Uterus (tissue), 4 donors: ENCODE measurements around the gene MIS18A. TPM values are rescaled to one million over a fixed set of nuclear protein-coding genes. Genes with fewer than 3 reads are reported as not detected.

Experiments
- DNase-seq, 2 donors: peaks; one replicate each; pipeline ENCODE4 v3.0.0-alpha.2; 2019 to 2020
- H3K27ac ChIP-seq, 2 donors: fragments of 200-600 bp; sonication (generic); 1 replicate in 1 of 2; 2 replicates in 1 of 2; pipeline ENCODE4 v1.5.1; 2016 to 2018
- H3K27me3 ChIP-seq, 2 donors: fragments of 200-600 bp; sonication (generic); one replicate each; pipeline ENCODE4 v1.5.1; 2018 to 2019; ENCODE audit warnings: control low read depth in 1 of 2
- H3K36me3 ChIP-seq, 2 donors: fragments of 200-600 bp; sonication (generic); one replicate each; pipeline ENCODE4 v1.5.1; 2019; ENCODE audit warnings: control low read depth in 1 of 2
- H3K4me1 ChIP-seq, 2 donors: fragments of 200-600 bp; sonication (generic); one replicate each; pipeline ENCODE4 v1.5.1; 2018 to 2019; ENCODE audit warnings: control low read depth in 1 of 2
- H3K4me3 ChIP-seq, 2 donors: fragments of 200-600 bp; sonication (generic); 1 replicate in 1 of 2; 2 replicates in 1 of 2; pipeline ENCODE4 v1.5.1; 2018 to 2019; ENCODE audit warnings: mild to moderate bottlenecking in 1 of 2
- H3K9me3 ChIP-seq, 2 donors: fragments of 200-600 bp; sonication (generic); one replicate each; pipeline ENCODE4 v1.5.1; 2019; ENCODE audit warnings: control low read depth in 1 of 2
- POLR2A ChIP-seq, 2 donors: fragments of 450-650 bp; IDR thresholded peaks; one replicate each; pipeline ENCODE4 v1.6.1; 2016; ENCODE audit warnings: antibody characterized with exemption in 2 of 2, mild to moderate bottlenecking in 1 of 2, moderate library complexity in 1 of 2
- intact Hi-C: fragments of 100-400 bp; cut with DNase I; formaldehyde crosslinking; loops from one replicate; pipeline ENCODE4 v1.15.1; 2023; ENCODE audit warnings: low total_unique reads
- total RNA-seq, 4 donors: library from RNA; depleted of rRNA in 3 of 4; stranded (reverse); fragments of >200 nt in 3 of 4; gene quantifications; one replicate each; pipeline versions ENCODE4 v1.1.0 to v1.2.4, GENCODE V29; 2014 to 2023
- TF ChIP-seq, protein P1 (sequence below), 4 experiments: fragments of 200-600 bp in 2 of 4; fragments of 450-650 bp in 2 of 4; sonication (generic) in 2 of 4; IDR thresholded peaks; one replicate each; pipeline ENCODE4 v1.5.1; 2016 to 2019; ENCODE audit warnings: antibody characterized with exemption in 4 of 4, mild to moderate bottlenecking in 2 of 4, moderate library complexity in 1 of 4
- donor health status: DM: yes; HTN: yes; CAD: no.

MIS18A gene
- total RNA-seq, 4 donors from 2014 or later: 2.4 to 25.6 (median 12.2) TPM

DNA sequence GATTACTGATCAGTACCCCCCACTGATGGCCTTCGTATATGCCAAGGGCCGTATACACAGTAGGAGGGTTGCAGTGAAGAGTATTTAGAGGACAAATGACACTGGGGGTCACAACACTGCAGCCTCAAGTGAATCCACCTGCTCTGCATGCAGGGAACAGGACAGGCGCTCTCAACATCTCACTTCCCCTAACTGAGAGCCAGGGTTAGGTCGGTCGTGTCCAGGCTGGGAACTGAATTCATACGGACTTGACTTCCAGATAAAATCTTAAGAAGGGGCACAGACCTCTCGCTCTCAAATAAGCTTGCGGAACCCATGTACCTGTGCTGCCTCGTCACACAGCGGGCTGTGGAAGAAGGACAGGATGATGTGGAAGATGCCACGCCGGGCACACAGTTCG, 42.6 kb upstream of the MIS18A start:
- no peaks in the 10 kb centered on the region for H3K9me3 ChIP-seq
- no peaks in the 10 kb centered on the region for H3K27me3 ChIP-seq
- no peak for DNase-seq
- H3K4me3 ChIP-seq: no peak overlapping the region
- H3K27ac ChIP-seq: no peak overlapping the region
- TF ChIP-seq, protein P1, sequence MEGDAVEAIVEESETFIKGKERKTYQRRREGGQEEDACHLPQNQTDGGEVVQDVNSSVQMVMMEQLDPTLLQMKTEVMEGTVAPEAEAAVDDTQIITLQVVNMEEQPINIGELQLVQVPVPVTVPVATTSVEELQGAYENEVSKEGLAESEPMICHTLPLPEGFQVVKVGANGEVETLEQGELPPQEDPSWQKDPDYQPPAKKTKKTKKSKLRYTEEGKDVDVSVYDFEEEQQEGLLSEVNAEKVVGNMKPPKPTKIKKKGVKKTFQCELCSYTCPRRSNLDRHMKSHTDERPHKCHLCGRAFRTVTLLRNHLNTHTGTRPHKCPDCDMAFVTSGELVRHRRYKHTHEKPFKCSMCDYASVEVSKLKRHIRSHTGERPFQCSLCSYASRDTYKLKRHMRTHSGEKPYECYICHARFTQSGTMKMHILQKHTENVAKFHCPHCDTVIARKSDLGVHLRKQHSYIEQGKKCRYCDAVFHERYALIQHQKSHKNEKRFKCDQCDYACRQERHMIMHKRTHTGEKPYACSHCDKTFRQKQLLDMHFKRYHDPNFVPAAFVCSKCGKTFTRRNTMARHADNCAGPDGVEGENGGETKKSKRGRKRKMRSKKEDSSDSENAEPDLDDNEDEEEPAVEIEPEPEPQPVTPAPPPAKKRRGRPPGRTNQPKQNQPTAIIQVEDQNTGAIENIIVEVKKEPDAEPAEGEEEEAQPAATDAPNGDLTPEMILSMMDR (IDR thresholded peaks at IDR 0.05): no peak
- no peak for TF ChIP-seq POLR2A (IDR thresholded peaks at IDR 0.05)
- intact Hi-C loops: no loop called here
- H3K4me1 ChIP-seq: no peaks in the 10 kb centered on the region
- H3K36me3 ChIP-seq: no peaks in the 10 kb centered on the region

DNA sequence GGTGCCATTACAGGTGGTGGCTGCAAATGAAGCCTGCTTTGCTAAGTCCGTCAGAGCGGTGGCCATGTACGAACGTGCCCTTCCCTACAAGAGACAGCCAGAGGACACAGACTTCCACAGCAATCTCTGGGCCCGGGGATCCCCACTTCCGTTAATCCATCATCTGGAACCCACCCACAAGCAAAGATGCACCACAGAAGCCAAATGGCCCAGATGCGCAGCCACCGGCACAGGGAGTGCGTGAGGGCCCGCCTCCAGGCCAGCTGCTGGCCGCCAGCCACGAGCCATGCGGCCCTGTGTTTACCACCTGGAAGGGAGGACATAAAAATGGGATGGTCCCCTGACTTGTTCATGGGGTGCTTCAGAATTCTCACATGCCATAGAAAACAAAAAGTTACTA, 41.9 kb upstream of the MIS18A start:
- H3K9me3 ChIP-seq: no peaks in the 10 kb centered on the region
- no peak overlapping the region for H3K27ac ChIP-seq
- no peaks in the 10 kb centered on the region for H3K27me3 ChIP-seq
- no peak overlapping the region for H3K4me3 ChIP-seq
- no peaks in the 10 kb centered on the region for H3K36me3 ChIP-seq
- DNase-seq: no peak
- H3K4me1 ChIP-seq: no peaks in the 10 kb centered on the region
- intact Hi-C loops: no loop called here
- no peak for TF ChIP-seq POLR2A (IDR thresholded peaks at IDR 0.05)
- TF ChIP-seq, protein P1 (IDR thresholded peaks at IDR 0.05): no peak

GRCh38 chr21:32320059-32320458, 41.2 kb upstream of the MIS18A start:
- no peak for DNase-seq
- no peak overlapping the region for H3K27ac ChIP-seq
- H3K27me3 ChIP-seq: no peaks in the 10 kb centered on the region
- H3K36me3 ChIP-seq: no peaks in the 10 kb centered on the region
- intact Hi-C loops: no loop called here
- no peaks in the 10 kb centered on the region for H3K9me3 ChIP-seq
- H3K4me1 ChIP-seq: no peaks in the 10 kb centered on the region
- TF ChIP-seq POLR2A (IDR thresholded peaks at IDR 0.05): no peak
- TF ChIP-seq, protein P1 (IDR thresholded peaks at IDR 0.05): no peak
- H3K4me3 ChIP-seq: no peak overlapping the region

DNA sequence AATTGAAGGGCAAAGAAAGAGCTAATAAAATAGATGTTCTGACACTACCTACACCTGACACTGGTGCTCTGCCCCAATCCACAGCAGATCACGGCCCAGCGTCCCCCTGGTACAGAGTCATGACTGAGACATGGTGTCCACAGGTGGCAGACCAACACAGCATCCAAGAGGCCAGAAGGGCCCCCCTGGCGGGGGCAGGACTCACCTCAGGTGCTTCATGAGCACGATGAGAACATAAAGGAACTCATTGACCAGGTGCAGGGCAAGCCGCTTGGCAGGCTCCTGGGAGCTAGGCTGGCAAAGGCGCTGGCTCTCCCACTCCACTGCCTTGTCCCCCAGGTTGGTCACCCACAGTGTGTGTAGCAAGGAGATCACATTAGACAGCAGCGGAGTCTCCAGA, 40.2 kb upstream of the MIS18A start:
- no peak overlapping the region for H3K27ac ChIP-seq
- intact Hi-C loops: no loop called here
- no peaks in the 10 kb centered on the region for H3K9me3 ChIP-seq
- no peaks in the 10 kb centered on the region for H3K27me3 ChIP-seq
- H3K36me3 ChIP-seq: no peaks in the 10 kb centered on the region
- no peak for TF ChIP-seq POLR2A (IDR thresholded peaks at IDR 0.05)
- TF ChIP-seq, protein P1 (IDR thresholded peaks at IDR 0.05): no peak
- no peak overlapping the region for H3K4me3 ChIP-seq
- DNase-seq: no peak
- H3K4me1 ChIP-seq: no peaks in the 10 kb centered on the region

DNA sequence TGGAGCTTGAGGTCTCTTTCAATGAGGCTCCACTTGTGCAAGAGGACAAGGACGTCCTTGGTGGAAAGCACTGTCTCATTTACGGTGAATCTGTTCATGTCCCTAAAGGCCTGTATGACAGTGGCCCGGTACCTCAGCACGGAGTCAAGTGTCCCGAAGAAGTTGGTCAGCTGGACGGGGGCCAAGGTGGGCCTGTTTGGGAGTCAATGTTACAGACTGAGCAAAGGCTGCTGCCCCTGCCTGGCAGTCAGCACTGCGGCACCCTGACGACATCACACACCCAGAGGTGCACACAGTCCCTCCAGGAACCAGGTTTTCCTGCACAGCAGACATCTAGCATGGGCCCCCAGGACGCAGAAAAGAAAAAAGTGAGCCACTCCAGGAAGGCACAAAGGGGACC, 38.9 kb upstream of the MIS18A start:
- Histone ChIP-seq H3K27ac (no peak overlapping the region), H3K36me3 (no peaks in the 10 kb centered on the region), H3K4me1 (no peaks in the 10 kb centered on the region), H3K4me3 (no peak overlapping the region), H3K9me3 (no peaks in the 10 kb centered on the region), H3K27me3 (no peaks in the 10 kb centered on the region)
- intact Hi-C loops: no loop called here
- TF ChIP-seq, protein P1 (IDR thresholded peaks at IDR 0.05): no peak
- TF ChIP-seq POLR2A (IDR thresholded peaks at IDR 0.05): no peak
- no peak for DNase-seq
